Endothelial cell of coronary artery (primary cell): ENCODE data around the gene MAMDC4. TPM values are rescaled to one million over a fixed set of nuclear protein-coding genes. Genes with fewer than 3 reads are reported as not detected.

Source experiments
- total RNA-seq: library from RNA; depleted of rRNA; stranded (reverse); fragments of >200 nt; gene quantifications from 2 replicates; pipeline ENCODE4 v1.2.3, GENCODE V29; 2014

The MAMDC4 gene
- total RNA-seq: 0.81 and 4.9 TPM in 2 replicates

DNA sequence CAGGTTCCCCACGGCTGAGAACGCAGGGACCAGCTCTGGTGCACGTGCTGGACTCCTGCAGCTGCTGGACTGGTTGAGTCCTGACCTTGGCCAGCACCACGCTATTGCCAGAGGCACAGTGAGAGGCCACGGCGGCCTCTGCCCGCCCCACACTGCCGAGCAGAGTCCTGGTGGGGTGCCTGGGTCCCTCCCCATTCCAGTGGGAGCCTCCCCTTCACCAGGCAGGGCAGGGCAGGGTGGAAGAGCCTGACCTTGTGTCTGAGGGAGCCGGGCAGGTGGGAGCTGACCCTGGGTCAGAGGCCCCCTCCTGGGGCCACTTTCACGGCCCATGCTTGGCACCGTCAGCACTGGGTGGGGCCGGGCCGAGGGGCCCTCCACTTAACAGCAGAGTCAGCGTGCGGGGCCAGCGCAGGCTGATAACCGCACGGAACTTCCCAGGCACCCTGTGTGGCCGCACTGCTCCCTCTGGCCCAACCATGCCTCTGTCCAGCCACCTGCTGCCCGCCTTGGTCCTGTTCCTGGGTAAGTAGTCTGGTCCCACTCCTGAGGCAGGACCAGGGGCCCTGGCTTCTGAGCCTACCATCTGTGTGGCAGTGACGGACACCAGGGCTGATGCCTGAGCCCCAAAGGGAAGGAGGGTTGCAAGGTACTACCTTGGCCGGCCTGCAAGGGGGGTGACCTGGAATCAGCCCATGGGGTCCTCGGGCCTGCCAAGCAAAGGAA lies at the start of gene MAMDC4:
TSS of gene MAMDC4 (plus strand) at position 406 of the 723 bp plus-strand sequence. CDS start at position 477, 71 bp downstream.

DNA sequence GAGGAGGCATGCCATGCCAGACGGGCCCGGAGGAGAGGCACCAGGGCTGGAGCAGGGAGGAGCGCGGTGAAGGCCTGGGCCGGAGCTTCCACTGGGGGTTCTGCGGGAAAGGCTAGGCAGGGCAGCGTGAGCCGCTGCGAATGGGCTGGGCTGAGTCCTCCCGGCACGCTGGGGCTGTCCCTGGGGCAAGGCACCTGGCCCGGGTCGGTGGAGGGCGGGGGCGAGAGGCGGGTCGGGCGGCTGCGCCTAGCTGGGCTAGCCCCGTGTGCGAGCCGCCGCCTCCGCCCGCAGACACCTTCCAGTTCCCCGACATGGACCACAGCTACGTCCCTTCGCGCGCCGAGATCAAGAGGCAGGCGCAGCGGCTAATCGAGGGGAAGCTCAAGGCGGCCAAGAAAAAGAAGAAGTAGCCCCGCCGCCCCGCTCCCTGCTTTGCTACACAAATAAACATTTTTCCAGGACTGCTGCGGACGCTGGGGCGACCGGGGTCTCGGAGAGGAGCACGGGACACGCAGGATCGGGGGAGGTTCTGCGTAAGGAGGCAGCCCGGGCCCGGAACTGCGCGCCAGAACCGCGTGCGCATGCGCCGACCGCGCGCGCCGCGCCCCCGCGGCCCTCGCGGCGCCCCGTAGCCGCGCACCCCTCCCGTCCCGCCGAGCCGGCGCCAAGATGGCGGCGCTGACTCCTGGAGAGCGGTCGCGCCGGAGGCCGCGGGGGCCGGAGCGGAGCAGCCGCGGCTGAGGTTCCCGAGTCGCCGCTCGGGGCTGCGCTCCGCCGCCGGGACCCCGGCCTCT lies 44.7 kb upstream of the MAMDC4 start, which contains the start of gene RABL6:
TSS of gene RABL6 (plus strand) at position 668 of the 794 bp plus-strand sequence. CDS start 249 bp downstream, outside the sequence.

DNA sequence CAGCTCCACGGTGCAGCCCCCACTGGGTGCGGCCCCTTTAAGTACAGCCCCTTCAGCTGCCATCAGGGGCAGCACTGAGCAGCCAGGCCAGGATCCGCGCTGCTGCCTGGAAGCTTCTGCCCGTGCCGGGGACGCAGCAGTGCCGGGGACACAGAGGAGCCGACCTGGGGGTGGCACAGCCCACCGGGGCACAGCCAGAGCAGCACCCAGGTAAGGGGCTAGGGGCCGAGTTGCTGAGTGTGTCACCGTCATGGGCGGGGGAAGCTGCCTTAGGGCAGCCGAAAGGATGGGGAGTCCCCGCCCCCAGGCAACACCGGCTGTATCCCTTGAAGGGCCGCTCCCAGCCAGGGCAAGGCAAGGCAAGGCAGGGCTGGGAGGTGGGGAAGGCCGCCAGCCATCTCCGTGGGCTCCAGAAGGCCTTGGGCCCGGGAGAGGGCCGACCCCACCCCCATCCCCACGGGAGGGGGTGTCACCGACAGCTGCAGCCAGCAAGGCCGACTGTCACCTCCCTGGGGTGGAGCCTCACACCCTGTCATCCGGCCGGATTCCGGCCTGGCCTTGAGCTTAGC lies 9.7 kb upstream of the MAMDC4 start, which contains the start of gene AJM1:
TSS of gene AJM1 (plus strand) at position 99 of the 569 bp plus-strand sequence. CDS start 1,937 bp downstream, outside the sequence.

DNA sequence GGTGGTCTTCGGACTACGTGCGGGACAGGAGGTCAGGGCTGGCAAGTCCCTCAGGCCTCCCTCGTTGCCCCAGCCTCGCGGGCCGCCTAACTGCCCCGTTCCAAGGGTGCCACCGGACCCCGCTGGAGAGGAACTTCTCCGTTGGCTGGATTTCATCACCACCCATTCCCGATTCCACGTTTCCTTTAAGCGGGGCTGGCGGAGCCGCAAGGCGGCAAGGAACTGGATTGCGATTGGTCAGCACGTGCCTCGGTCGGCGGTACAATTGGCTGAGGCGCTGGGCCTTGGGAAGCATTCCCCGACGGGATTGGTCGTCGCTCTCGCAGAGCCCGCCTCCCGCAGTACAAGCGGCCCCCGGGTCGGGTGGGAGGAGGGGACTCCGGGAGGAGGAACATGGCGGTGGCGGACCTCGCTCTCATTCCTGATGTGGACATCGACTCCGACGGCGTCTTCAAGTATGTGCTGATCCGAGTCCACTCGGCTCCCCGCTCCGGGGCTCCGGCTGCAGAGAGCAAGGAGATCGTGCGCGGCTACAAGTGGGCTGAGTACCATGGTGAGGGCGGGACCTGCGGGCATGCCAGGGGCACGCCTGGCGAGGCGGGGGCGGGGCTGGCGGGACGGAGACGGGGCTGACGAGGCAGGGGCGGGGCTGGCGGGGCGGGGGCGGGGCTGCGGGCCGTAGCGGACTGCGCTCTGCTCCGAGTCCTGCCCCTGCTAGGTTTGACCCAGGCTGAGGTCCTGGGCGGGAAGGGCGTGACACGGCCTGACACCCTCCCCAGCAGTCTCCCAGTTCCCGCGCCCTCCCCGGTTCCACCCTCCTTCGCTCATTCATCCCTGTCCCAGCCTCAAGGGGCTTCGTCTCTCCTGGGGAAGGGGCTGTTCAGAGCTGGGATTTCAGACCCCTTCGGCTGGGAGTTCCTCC lies 2.8 kb upstream of the MAMDC4 start, which contains the start of gene PHPT1:
TSS of gene PHPT1 (plus strand) at position 372 of the 922 bp plus-strand sequence. CDS start at position 394, 22 bp downstream.

DNA sequence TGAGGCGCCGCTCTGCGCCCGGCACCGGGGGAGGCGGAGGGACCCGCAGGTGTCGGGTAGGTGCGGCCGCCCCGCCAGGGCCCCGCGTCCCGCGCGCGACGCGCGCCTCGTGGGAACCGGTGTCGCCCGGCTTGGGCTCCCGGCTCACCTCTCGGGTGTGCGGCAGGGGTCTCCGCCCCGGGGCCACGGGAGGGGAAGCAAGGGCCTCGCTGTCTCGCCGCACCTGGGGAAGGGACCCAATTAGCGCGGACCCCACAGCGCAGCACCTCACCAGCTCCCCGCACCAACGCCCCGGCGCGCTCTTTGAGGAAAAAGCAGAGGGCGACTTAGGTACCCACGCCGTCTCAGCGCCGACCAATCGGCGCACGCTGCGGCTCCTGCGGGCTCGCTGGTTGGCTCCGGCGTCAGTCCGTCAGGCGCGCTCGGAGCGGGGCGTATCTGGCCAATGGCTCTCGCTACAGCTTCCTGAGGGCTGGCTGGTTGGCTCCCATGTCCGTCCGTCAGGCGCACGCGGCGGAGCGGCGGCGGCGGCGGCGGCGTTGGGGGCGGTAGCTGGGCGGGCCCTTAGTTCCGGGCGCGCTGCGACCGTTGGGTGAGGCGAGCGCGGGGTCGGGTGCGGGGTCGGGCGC lies 33.9 kb downstream of the MAMDC4 start, which contains the start of gene TRAF2:
TSS of gene TRAF2 (plus strand) at position 567 of the 629 bp plus-strand sequence. CDS start 12,225 bp downstream, outside the sequence.

Other genes starting within 250 kb of the MAMDC4 start
- gene EGFL7, start 189.4 kb upstream of the MAMDC4 start, total RNA-seq: 318 and 599 TPM in 2 replicates
- 31.4 and 36.0 TPM in 2 replicates for gene AGPAT2, start 164.9 kb upstream of the MAMDC4 start, total RNA-seq
- 100 and 125 TPM in 2 replicates for gene DIPK1B, start 139.8 kb upstream of the MAMDC4 start, total RNA-seq
- gene LCN10, start 109.4 kb upstream of the MAMDC4 start, total RNA-seq: not detected in 2 replicates
- gene LCN6, start 103.8 kb upstream of the MAMDC4 start, total RNA-seq: not detected in 2 replicates
- not detected in 2 replicates for gene LCN8, start 94.1 kb upstream of the MAMDC4 start, total RNA-seq
- gene LCN15, start 87.8 kb upstream of the MAMDC4 start, total RNA-seq: not detected in 2 replicates
- 73.7 and 78.5 TPM in 2 replicates for gene TMEM141, start 61.0 kb upstream of the MAMDC4 start, total RNA-seq
- gene CCDC183, start 56.0 kb upstream of the MAMDC4 start, total RNA-seq: under 0.01 and 1.1 TPM in 2 replicates
- gene RABL6, start 44.4 kb upstream of the MAMDC4 start, total RNA-seq: 73.3 and 80.5 TPM in 2 replicates
- gene AJM1, start 9.9 kb upstream of the MAMDC4 start, total RNA-seq: 0.45 and 2.2 TPM in 2 replicates
- 189 and 196 TPM in 2 replicates for gene PHPT1, start 2.9 kb upstream of the MAMDC4 start, total RNA-seq
- 442 and 468 TPM in 2 replicates for gene EDF1, start 14.0 kb downstream of the MAMDC4 start, total RNA-seq
- gene TRAF2, start 34.2 kb downstream of the MAMDC4 start, total RNA-seq: 11.6 and 16.9 TPM in 2 replicates
- gene FBXW5, start 92.4 kb downstream of the MAMDC4 start, total RNA-seq: 154 and 194 TPM in 2 replicates
- gene C8G, start 92.9 kb downstream of the MAMDC4 start, total RNA-seq: 0.19 and 0.72 TPM in 2 replicates
- gene LCN12, start 99.9 kb downstream of the MAMDC4 start, total RNA-seq: 0.09 TPM in 1 of 2 replicates, not detected in the other
- 0.56 TPM in 1 of 2 replicates, not detected in the other for gene PTGDS, start 125.2 kb downstream of the MAMDC4 start, total RNA-seq
- 0.19 TPM in 1 of 2 replicates, not detected in the other for gene LCNL1, start 130.6 kb downstream of the MAMDC4 start, total RNA-seq
- gene PAXX, start 140.1 kb downstream of the MAMDC4 start, total RNA-seq: 14.8 and 18.4 TPM in 2 replicates
- 0.90 and 7.6 TPM in 2 replicates for gene CLIC3, start 144.2 kb downstream of the MAMDC4 start, total RNA-seq
- gene ABCA2, start 175.9 kb downstream of the MAMDC4 start, total RNA-seq: 11.0 and 27.3 TPM in 2 replicates
- gene FUT7, start 179.7 kb downstream of the MAMDC4 start, total RNA-seq: not detected in 2 replicates
- gene NPDC1, start 193.8 kb downstream of the MAMDC4 start, total RNA-seq: 29.4 and 39.3 TPM in 2 replicates
- gene ENTPD2, start 201.7 kb downstream of the MAMDC4 start, total RNA-seq: not detected in 2 replicates
- 5.5 and 15.9 TPM in 2 replicates for gene SAPCD2, start 218.2 kb downstream of the MAMDC4 start, total RNA-seq
- gene UAP1L1, start 225.2 kb downstream of the MAMDC4 start, total RNA-seq: 8.7 and 11.6 TPM in 2 replicates
- gene MAN1B1, start 234.6 kb downstream of the MAMDC4 start, total RNA-seq: 54.5 and 71.4 TPM in 2 replicates